ENCODE results near the gene CD163. TPM values are rescaled to one million over a fixed set of nuclear protein-coding genes. Genes with fewer than 3 reads are reported as not detected.
"Not testable (repeated sequence)": the region's sequence is repeated elsewhere in the genome, so short reads cannot be mapped to it uniquely, and the experiment has no call there.

The CD163 gene
- polyA plus RNA-seq = 1 to 10 TPM; 3.7 to 5.3 TPM

- Histone ChIP-seq H3K4me3 (ENCODE audit: low read depth in 1 of 2, low read length in 2 of 2) (no peak within 1 kb of the TSS), H3K27ac (ENCODE audit: low read depth in 2 of 2, low read length in 1 of 2) (no peak within 1 kb of the TSS), H3K9me3 (ENCODE audit: control insufficient read depth in 2 of 2, insufficient read depth in 1 of 2, low read depth in 1 of 2, low read length in 1 of 2) (no peaks in the 10 kb centered on the region), H3K4me1 (ENCODE audit: control insufficient read depth in 2 of 2, insufficient read depth in 2 of 2, low read length in 1 of 2) (no peaks in the 10 kb centered on the region), H3K36me3 (ENCODE audit: control insufficient read depth in 2 of 2, insufficient read depth in 2 of 2, low read length in 1 of 2) (no peaks in the 10 kb centered on the region), H3K27me3 (ENCODE audit: control insufficient read depth in 1 of 2, insufficient read depth in 2 of 2, low read length in 2 of 2) (no peaks in the 10 kb centered on the region)
- 64 to 75% methylated on average over 2 of the region's 2 CpGs for WGBS, 2 donors
Measured at GRCh38 chr12:7503686-7504415, at the start of gene CD163. Gene CD163 (minus strand): TSS chr12:7503777. CDS start chr12:7503690, 87 bp downstream.

GRCh38 chr12:7542813-7543212 lies 39.2 kb upstream of the CD163 start:
- no peaks in the 10 kb centered on the region for H3K4me1 ChIP-seq (ENCODE audit: control insufficient read depth in 2 of 2, insufficient read depth in 2 of 2, low read length in 1 of 2)
- H3K27me3 ChIP-seq (ENCODE audit: control insufficient read depth in 1 of 2, insufficient read depth in 2 of 2, low read length in 2 of 2) = peaks cover 0 to 2% of the 10 kb centered on the region in 2 donors
- H3K27ac ChIP-seq (ENCODE audit: low read depth in 2 of 2, low read length in 1 of 2) = no peak overlapping the region
- H3K9me3 ChIP-seq (ENCODE audit: control insufficient read depth in 2 of 2, insufficient read depth in 1 of 2, low read depth in 1 of 2, low read length in 1 of 2) = no peaks in the 10 kb centered on the region
- no peak overlapping the region for H3K4me3 ChIP-seq (ENCODE audit: low read depth in 1 of 2, low read length in 2 of 2)
- no peaks in the 10 kb centered on the region for H3K36me3 ChIP-seq (ENCODE audit: control insufficient read depth in 2 of 2, insufficient read depth in 2 of 2, low read length in 1 of 2)

GRCh38 chr12:7542046-7542445 lies 38.5 kb upstream of the CD163 start:
- 64 to 66% methylated on average over 8 of the region's 8 CpGs for WGBS, 2 donors
- Histone ChIP-seq H3K4me3 (ENCODE audit: low read depth in 1 of 2, low read length in 2 of 2) (no peak overlapping the region), H3K27ac (ENCODE audit: low read depth in 2 of 2, low read length in 1 of 2) (no peak overlapping the region), H3K36me3 (ENCODE audit: control insufficient read depth in 2 of 2, insufficient read depth in 2 of 2, low read length in 1 of 2) (no peaks in the 10 kb centered on the region), H3K27me3 (ENCODE audit: control insufficient read depth in 1 of 2, insufficient read depth in 2 of 2, low read length in 2 of 2) (peaks cover 0 to 2% of the 10 kb centered on the region in 2 donors), H3K9me3 (ENCODE audit: control insufficient read depth in 2 of 2, insufficient read depth in 1 of 2, low read depth in 1 of 2, low read length in 1 of 2) (no peaks in the 10 kb centered on the region), H3K4me1 (ENCODE audit: control insufficient read depth in 2 of 2, insufficient read depth in 2 of 2, low read length in 1 of 2) (no peaks in the 10 kb centered on the region)

- Histone ChIP-seq H3K36me3 (ENCODE audit: control insufficient read depth in 2 of 2, insufficient read depth in 2 of 2, low read length in 1 of 2) (no peaks in the 10 kb centered on the region), H3K27me3 (ENCODE audit: control insufficient read depth in 1 of 2, insufficient read depth in 2 of 2, low read length in 2 of 2) (no peaks in the 10 kb centered on the region), H3K4me1 (ENCODE audit: control insufficient read depth in 2 of 2, insufficient read depth in 2 of 2, low read length in 1 of 2) (no peaks in the 10 kb centered on the region), H3K4me3 (ENCODE audit: low read depth in 1 of 2, low read length in 2 of 2) (no peak overlapping the region), H3K27ac (ENCODE audit: low read depth in 2 of 2, low read length in 1 of 2) (no peak overlapping the region), H3K9me3 (ENCODE audit: control insufficient read depth in 2 of 2, insufficient read depth in 1 of 2, low read depth in 1 of 2, low read length in 1 of 2) (no peaks in the 10 kb centered on the region)
- WGBS, 2 donors = 90 to 92% methylated on average over 8 of the region's 8 CpGs
Measured at GRCh38 chr12:7514416-7514815, 10.8 kb upstream of the CD163 start.

- Histone ChIP-seq H3K4me3 (ENCODE audit: low read depth in 1 of 2, low read length in 2 of 2) (no peak overlapping the region), H3K9me3 (ENCODE audit: control insufficient read depth in 2 of 2, insufficient read depth in 1 of 2, low read depth in 1 of 2, low read length in 1 of 2) (no peaks in the 10 kb centered on the region), H3K27ac (ENCODE audit: low read depth in 2 of 2, low read length in 1 of 2) (no peak overlapping the region), H3K4me1 (ENCODE audit: control insufficient read depth in 2 of 2, insufficient read depth in 2 of 2, low read length in 1 of 2) (no peaks in the 10 kb centered on the region), H3K27me3 (ENCODE audit: control insufficient read depth in 1 of 2, insufficient read depth in 2 of 2, low read length in 2 of 2) (no peaks in the 10 kb centered on the region), H3K36me3 (ENCODE audit: control insufficient read depth in 2 of 2, insufficient read depth in 2 of 2, low read length in 1 of 2) (no peaks in the 10 kb centered on the region)
- 78 to 83% methylated on average over 3 of the region's 3 CpGs for WGBS, 2 donors
Measured at GRCh38 chr12:7512553-7512952, 9.0 kb upstream of the CD163 start.

GRCh38 chr12:7509793-7510470 lies 6.4 kb upstream of the CD163 start:
- not testable (repeated sequence) for H3K36me3 ChIP-seq (ENCODE audit: control insufficient read depth in 2 of 2, insufficient read depth in 2 of 2, low read length in 1 of 2); H3K4me3 ChIP-seq (ENCODE audit: low read depth in 1 of 2, low read length in 2 of 2); H3K4me1 ChIP-seq (ENCODE audit: control insufficient read depth in 2 of 2, insufficient read depth in 2 of 2, low read length in 1 of 2); H3K27me3 ChIP-seq (ENCODE audit: control insufficient read depth in 1 of 2, insufficient read depth in 2 of 2, low read length in 2 of 2); H3K27ac ChIP-seq (ENCODE audit: low read depth in 2 of 2, low read length in 1 of 2); H3K9me3 ChIP-seq (ENCODE audit: control insufficient read depth in 2 of 2, insufficient read depth in 1 of 2, low read depth in 1 of 2, low read length in 1 of 2)
- WGBS, 2 donors = 88 to 91% methylated on average over 14 of the region's 14 CpGs

- WGBS, 2 donors = 78% methylated on average over 3 of the region's 3 CpGs
- H3K4me3 ChIP-seq (ENCODE audit: low read depth in 1 of 2, low read length in 2 of 2) = no peak overlapping the region
- H3K36me3 ChIP-seq (ENCODE audit: control insufficient read depth in 2 of 2, insufficient read depth in 2 of 2, low read length in 1 of 2) = no peaks in the 10 kb centered on the region
- H3K4me1 ChIP-seq (ENCODE audit: control insufficient read depth in 2 of 2, insufficient read depth in 2 of 2, low read length in 1 of 2) = no peaks in the 10 kb centered on the region
- no peaks in the 10 kb centered on the region for H3K9me3 ChIP-seq (ENCODE audit: control insufficient read depth in 2 of 2, insufficient read depth in 1 of 2, low read depth in 1 of 2, low read length in 1 of 2)
- H3K27ac ChIP-seq (ENCODE audit: low read depth in 2 of 2, low read length in 1 of 2) = no peak overlapping the region
- H3K27me3 ChIP-seq (ENCODE audit: control insufficient read depth in 1 of 2, insufficient read depth in 2 of 2, low read length in 2 of 2) = no peaks in the 10 kb centered on the region
Measured at GRCh38 chr12:7502612-7503011, 965 bp downstream of the CD163 start.

- no peaks in the 10 kb centered on the region for H3K4me1 ChIP-seq (ENCODE audit: control insufficient read depth in 2 of 2, insufficient read depth in 2 of 2, low read length in 1 of 2)
- no peak overlapping the region for H3K4me3 ChIP-seq (ENCODE audit: low read depth in 1 of 2, low read length in 2 of 2)
- H3K27ac ChIP-seq (ENCODE audit: low read depth in 2 of 2, low read length in 1 of 2) = no peak overlapping the region
- WGBS, 2 donors = 71 to 77% methylated on average over 6 of the region's 6 CpGs
- H3K36me3 ChIP-seq (ENCODE audit: control insufficient read depth in 2 of 2, insufficient read depth in 2 of 2, low read length in 1 of 2) = no peaks in the 10 kb centered on the region
- no peaks in the 10 kb centered on the region for H3K9me3 ChIP-seq (ENCODE audit: control insufficient read depth in 2 of 2, insufficient read depth in 1 of 2, low read depth in 1 of 2, low read length in 1 of 2)
- H3K27me3 ChIP-seq (ENCODE audit: control insufficient read depth in 1 of 2, insufficient read depth in 2 of 2, low read length in 2 of 2) = no peaks in the 10 kb centered on the region
Measured at GRCh38 chr12:7501031-7501588, 2.5 kb downstream of the CD163 start.

GRCh38 chr12:7499636-7500035 lies 3.9 kb downstream of the CD163 start:
- Histone ChIP-seq H3K27ac (ENCODE audit: low read depth in 2 of 2, low read length in 1 of 2) (no peak overlapping the region), H3K36me3 (ENCODE audit: control insufficient read depth in 2 of 2, insufficient read depth in 2 of 2, low read length in 1 of 2) (no peaks in the 10 kb centered on the region), H3K27me3 (ENCODE audit: control insufficient read depth in 1 of 2, insufficient read depth in 2 of 2, low read length in 2 of 2) (no peaks in the 10 kb centered on the region), H3K9me3 (ENCODE audit: control insufficient read depth in 2 of 2, insufficient read depth in 1 of 2, low read depth in 1 of 2, low read length in 1 of 2) (no peaks in the 10 kb centered on the region), H3K4me3 (ENCODE audit: low read depth in 1 of 2, low read length in 2 of 2) (no peak overlapping the region), H3K4me1 (ENCODE audit: control insufficient read depth in 2 of 2, insufficient read depth in 2 of 2, low read length in 1 of 2) (no peaks in the 10 kb centered on the region)
- 79 to 90% methylated on average over 1 of the region's 1 CpG for WGBS, 2 donors

Data from esophagus (tissue), 2 donors.